CD4-positive, alpha-beta T cell (primary cell): ENCODE results near the gene EXOC6. TPM values are rescaled to one million over a fixed set of nuclear protein-coding genes. Genes with fewer than 3 reads are reported as not detected.

Experiments used
- ATAC-seq: fragments of 200-7000 bp; cut with Tn5 transposase; one replicate; pipeline ENCODE4 v1.10.0; 2022; ENCODE audit warnings: mild to moderate bottlenecking; ENCODE audit not compliant: poor library complexity
- CTCF ChIA-PET: fragments of 350-600 bp; sonication (Branson Sonifier 250); formaldehyde crosslinking; loops from one replicate; lab custom pipeline; 2021; ENCODE audit warnings: antibody characterized with exemption, inconsistent platforms; lab: Charles Lee
- POLR2A ChIA-PET: fragments of 350-600 bp; sonication (Branson Sonifier 250); formaldehyde crosslinking; loops from one replicate; lab custom pipeline; 2021; ENCODE audit warnings: antibody characterized with exemption, inconsistent platforms; lab: Charles Lee
- DNase-seq, 14 experiments: peaks; one replicate each; pipeline ENCODE4 v3.0.0-alpha.2; 2013 to 2020; ENCODE audit warnings: mixed read lengths in 2 of 14
- H3K27ac ChIP-seq, 2 donors: one replicate each; pipeline versions ENCODE4 v1.5.1 to v1.7.0; 2013; ENCODE audit warnings: low read length in 2 of 2, low read depth in 1 of 2, mild to moderate bottlenecking in 1 of 2
- H3K27me3 ChIP-seq, 2 experiments: 1 replicate in 1 of 2; 2 replicates in 1 of 2; pipeline versions ENCODE4 v1.6.1 to v1.7.0; 2013; ENCODE audit warnings: low read length in 2 of 2, control low read depth in 1 of 2, mild to moderate bottlenecking in 1 of 2, moderate library complexity in 1 of 2; ENCODE audit not compliant: insufficient read depth in 2 of 2, control insufficient read depth in 1 of 2
- H3K36me3 ChIP-seq: one replicate; pipeline ENCODE4 v1.6.1; 2013; ENCODE audit warnings: low read length, control low read depth; ENCODE audit not compliant: insufficient read depth
- H3K4me1 ChIP-seq: one replicate; pipeline ENCODE4 v1.6.1; 2013; ENCODE audit warnings: low read length, control low read depth; ENCODE audit not compliant: insufficient read depth
- H3K4me3 ChIP-seq: one replicate; pipeline ENCODE4 v1.5.1; 2013; ENCODE audit warnings: mild to moderate bottlenecking, low read length, moderate library complexity
- H3K9me3 ChIP-seq, 2 experiments: 1 replicate in 1 of 2; 2 replicates in 1 of 2; pipeline versions ENCODE4 v1.6.1 to v1.7.0; 2013; ENCODE audit warnings: low read length in 2 of 2, mild to moderate bottlenecking in 2 of 2, control low read depth in 1 of 2, moderate library complexity in 1 of 2; ENCODE audit not compliant: control insufficient read depth in 1 of 2, insufficient read depth in 1 of 2
- H3K27ac Mint-ChIP-seq: one replicate; pipeline ENCODE4 v1.8.0; 2020; ENCODE audit warnings: mixed read lengths
- H3K27me3 Mint-ChIP-seq: one replicate; pipeline ENCODE4 v1.8.0; 2021; ENCODE audit warnings: mixed read lengths
- H3K36me3 Mint-ChIP-seq: one replicate; pipeline ENCODE4 v1.8.0; 2021; ENCODE audit warnings: low read depth, mixed read lengths
- H3K4me1 Mint-ChIP-seq: one replicate; pipeline ENCODE4 v1.8.0; 2021; ENCODE audit warnings: low read depth, mixed read lengths
- H3K4me3 Mint-ChIP-seq: one replicate; pipeline ENCODE4 v1.8.0; 2020; ENCODE audit warnings: mild to moderate bottlenecking, mixed read lengths
- H3K9me3 Mint-ChIP-seq: one replicate; pipeline ENCODE4 v1.8.0; 2020; ENCODE audit warnings: mixed read lengths
- intact Hi-C, 2 experiments: fragments of 100-400 bp; cut with DNase I in 1 of 2; cut with micrococcal nuclease in 1 of 2; formaldehyde crosslinking; loops; one replicate each; pipeline versions ENCODE4 v1.15.1 to v1.9.0; 2023 to 2025; cut with DNase I, micrococcal nuclease
- total RNA-seq, 174 experiments: library from RNA in 2 of 174; stranded (reverse) in 2 of 174; gene quantifications; one replicate each; pipeline ENCODE4 v1.2.3 and lab custom pipeline; 2021 to 2026
- TF ChIP-seq, protein P1 (sequence below): fragments of 200-600 bp; IDR thresholded peaks from one replicate; pipeline ENCODE4 v1.8.0; 2022; ENCODE audit warnings: antibody characterized with exemption, mild to moderate bottlenecking

The EXOC6 gene
- total RNA-seq, 2 experiments from 2014 or later: 6.6 to 7.4 TPM

DNA sequence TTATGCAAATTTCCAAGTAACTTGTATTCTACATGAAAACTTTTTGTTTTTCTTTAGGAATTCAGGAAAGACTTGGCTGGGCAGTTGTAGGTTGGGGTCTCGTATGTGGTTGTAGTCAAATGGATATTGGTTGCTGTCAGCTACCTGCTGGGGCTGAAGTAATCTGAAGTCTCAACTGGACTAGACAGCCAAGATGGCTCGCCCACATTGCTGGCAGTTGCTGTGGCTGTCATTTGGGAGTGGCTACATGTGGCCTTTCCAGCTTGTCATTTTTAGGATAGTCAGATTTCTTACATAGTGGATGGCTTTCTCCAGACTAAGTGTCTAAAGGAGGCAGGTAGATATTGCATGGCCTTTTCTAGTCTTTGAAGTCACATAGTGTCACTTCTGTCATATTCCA is 32.6 kb downstream of the EXOC6 start:
- ChIA-PET POLR2A (interaction anchor here (1.5 kb wide), 1 partner anchor 33 kb away, joined by 10 read pairs; the partner anchor contains the start of gene EXOC6), CTCF (interaction anchor here (0.9 kb wide), 1 partner anchor 38 kb away, joined by 4 read pairs; no protein-coding TSS in a partner anchor)
- ATAC-seq (no peak), DNase-seq (no peak)
- Histone ChIP-seq H3K4me3 (no peak overlapping the region), H3K27ac (no peak overlapping the region), H3K4me1 (peaks cover 5% of the 10 kb centered on the region), H3K27me3 (no peaks in the 10 kb centered on the region), H3K9me3 (no peaks in the 10 kb centered on the region), H3K36me3 (no peaks in the 10 kb centered on the region)
- intact Hi-C loops: loop anchor here (1.0 to 10.0 kb wide), 3 partner anchors 38 to 364 kb away; no protein-coding TSS in a partner anchor
- Mint-ChIP-seq H3K9me3 (no peaks in the 10 kb centered on the region), H3K4me1 (peaks cover 29% of the 10 kb centered on the region), H3K27ac (no peak overlapping the region), H3K4me3 (no peak overlapping the region), H3K27me3 (no peaks in the 10 kb centered on the region), H3K36me3 (no peaks in the 10 kb centered on the region)
- TF ChIP-seq, protein P1, sequence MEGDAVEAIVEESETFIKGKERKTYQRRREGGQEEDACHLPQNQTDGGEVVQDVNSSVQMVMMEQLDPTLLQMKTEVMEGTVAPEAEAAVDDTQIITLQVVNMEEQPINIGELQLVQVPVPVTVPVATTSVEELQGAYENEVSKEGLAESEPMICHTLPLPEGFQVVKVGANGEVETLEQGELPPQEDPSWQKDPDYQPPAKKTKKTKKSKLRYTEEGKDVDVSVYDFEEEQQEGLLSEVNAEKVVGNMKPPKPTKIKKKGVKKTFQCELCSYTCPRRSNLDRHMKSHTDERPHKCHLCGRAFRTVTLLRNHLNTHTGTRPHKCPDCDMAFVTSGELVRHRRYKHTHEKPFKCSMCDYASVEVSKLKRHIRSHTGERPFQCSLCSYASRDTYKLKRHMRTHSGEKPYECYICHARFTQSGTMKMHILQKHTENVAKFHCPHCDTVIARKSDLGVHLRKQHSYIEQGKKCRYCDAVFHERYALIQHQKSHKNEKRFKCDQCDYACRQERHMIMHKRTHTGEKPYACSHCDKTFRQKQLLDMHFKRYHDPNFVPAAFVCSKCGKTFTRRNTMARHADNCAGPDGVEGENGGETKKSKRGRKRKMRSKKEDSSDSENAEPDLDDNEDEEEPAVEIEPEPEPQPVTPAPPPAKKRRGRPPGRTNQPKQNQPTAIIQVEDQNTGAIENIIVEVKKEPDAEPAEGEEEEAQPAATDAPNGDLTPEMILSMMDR: no peak

DNA sequence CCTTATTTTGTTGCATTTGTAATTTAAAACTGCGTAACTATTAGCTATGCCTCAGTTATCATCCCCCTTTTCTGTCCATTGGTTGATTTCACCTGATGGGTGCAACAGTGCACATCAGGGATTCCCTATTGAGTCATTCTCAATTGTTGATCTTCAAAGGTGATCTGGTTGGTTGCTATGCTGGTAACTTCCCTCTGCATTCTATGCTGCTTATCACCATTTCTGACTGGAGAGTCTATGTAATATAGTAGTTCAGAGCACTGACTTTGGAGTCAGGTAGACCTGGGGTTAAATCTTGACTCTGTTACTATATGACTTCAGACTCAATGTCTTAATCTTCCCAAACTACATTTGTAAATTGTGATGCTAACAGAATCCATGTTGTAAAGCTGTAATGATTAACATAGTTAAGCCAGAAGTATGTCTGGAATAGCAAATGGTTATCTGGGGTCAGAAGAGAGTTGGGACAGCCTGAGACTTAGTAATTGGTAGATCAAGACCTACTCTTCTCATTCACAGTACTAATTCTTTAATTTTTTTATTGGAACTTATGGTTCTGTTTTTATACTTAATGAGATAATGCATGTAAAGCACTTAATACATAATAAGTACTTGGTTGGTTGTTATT is 38.1 kb downstream of the EXOC6 start:
- Histone ChIP-seq H3K9me3 (no peaks in the 10 kb centered on the region), H3K4me1 (no peaks in the 10 kb centered on the region), H3K27me3 (no peaks in the 10 kb centered on the region), H3K4me3 (no peak overlapping the region), H3K27ac (no peak overlapping the region), H3K36me3 (no peaks in the 10 kb centered on the region)
- ATAC-seq: no peak
- ChIA-PET CTCF (interaction anchor here (0.7 to 2.3 kb wide), 4 partner anchors 9 to 467 kb away, joined by 3 to 10 read pairs (median 4); no protein-coding TSS in a partner anchor), POLR2A (no interaction called here)
- Mint-ChIP-seq H3K9me3 (no peaks in the 10 kb centered on the region), H3K27me3 (no peaks in the 10 kb centered on the region), H3K4me1 (peaks cover 14% of the 10 kb centered on the region), H3K27ac (no peak overlapping the region), H3K36me3 (no peaks in the 10 kb centered on the region), H3K4me3 (no peak overlapping the region)
- no peak for DNase-seq
- TF ChIP-seq, protein P1: no peak
- intact Hi-C loops: loop anchor here (2.0 to 10.0 kb wide), 4 partner anchors 196 to 464 kb away; no protein-coding TSS in a partner anchor

DNA sequence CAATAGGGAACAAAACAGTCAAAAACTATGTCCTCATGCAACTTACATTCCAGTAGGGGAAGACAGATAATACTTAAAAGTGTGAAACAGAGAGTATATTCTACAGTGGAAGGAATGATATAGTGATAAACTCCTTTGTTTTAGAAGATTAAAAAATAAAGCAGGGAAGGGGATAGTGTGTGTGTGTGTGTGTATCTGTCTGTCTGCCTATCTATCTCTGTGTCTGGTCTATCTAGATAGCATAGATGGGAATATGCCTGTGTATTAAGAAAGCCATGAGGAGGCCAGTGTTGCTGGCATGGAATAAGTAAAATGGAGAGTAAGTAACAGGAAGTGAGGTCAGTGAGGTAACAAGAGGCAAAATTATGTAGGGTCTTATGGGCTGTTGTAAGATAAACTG is 42.2 kb downstream of the EXOC6 start:
- H3K27me3 Mint-ChIP-seq: no peaks in the 10 kb centered on the region
- intact Hi-C loops: no loop called here
- POLR2A ChIA-PET: no interaction called here
- DNase-seq (no peak), ATAC-seq (no peak)
- no peak overlapping the region for H3K27ac Mint-ChIP-seq
- TF ChIP-seq, protein P1: no peak
- no peak overlapping the region for H3K27ac ChIP-seq
- H3K36me3 Mint-ChIP-seq: peaks cover 3% of the 10 kb centered on the region
- H3K9me3 Mint-ChIP-seq: no peaks in the 10 kb centered on the region
- H3K36me3 ChIP-seq: no peaks in the 10 kb centered on the region
- H3K4me1 Mint-ChIP-seq: peaks cover 22% of the 10 kb centered on the region
- no peak overlapping the region for H3K4me3 Mint-ChIP-seq
- H3K4me1 ChIP-seq: no peaks in the 10 kb centered on the region
- CTCF ChIA-PET: no interaction called here
- no peaks in the 10 kb centered on the region for H3K9me3 ChIP-seq
- no peaks in the 10 kb centered on the region for H3K27me3 ChIP-seq
- no peak overlapping the region for H3K4me3 ChIP-seq
